Measurements from ENCODE around the gene VMP1. TPM values are rescaled to one million over a fixed set of nuclear protein-coding genes. Genes with fewer than 3 reads are reported as not detected.

Gene VMP1
- total RNA-seq, 4 donors from 2014 or later = 48.3 to 108 (median 72.4) TPM

GRCh38 chr17:59856859-59857794, 149.7 kb downstream of the VMP1 start:
- no peak overlapping the region for H3K27ac ChIP-seq
- no peak for TF ChIP-seq POLR2A (IDR thresholded peaks at IDR 0.05)
- TF ChIP-seq, protein P1, sequence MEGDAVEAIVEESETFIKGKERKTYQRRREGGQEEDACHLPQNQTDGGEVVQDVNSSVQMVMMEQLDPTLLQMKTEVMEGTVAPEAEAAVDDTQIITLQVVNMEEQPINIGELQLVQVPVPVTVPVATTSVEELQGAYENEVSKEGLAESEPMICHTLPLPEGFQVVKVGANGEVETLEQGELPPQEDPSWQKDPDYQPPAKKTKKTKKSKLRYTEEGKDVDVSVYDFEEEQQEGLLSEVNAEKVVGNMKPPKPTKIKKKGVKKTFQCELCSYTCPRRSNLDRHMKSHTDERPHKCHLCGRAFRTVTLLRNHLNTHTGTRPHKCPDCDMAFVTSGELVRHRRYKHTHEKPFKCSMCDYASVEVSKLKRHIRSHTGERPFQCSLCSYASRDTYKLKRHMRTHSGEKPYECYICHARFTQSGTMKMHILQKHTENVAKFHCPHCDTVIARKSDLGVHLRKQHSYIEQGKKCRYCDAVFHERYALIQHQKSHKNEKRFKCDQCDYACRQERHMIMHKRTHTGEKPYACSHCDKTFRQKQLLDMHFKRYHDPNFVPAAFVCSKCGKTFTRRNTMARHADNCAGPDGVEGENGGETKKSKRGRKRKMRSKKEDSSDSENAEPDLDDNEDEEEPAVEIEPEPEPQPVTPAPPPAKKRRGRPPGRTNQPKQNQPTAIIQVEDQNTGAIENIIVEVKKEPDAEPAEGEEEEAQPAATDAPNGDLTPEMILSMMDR (IDR thresholded peaks at IDR 0.05) = no peak
- no peaks in the 10 kb centered on the region for H3K9me3 ChIP-seq
- H3K36me3 ChIP-seq = peaks cover 13% of the 10 kb centered on the region
- H3K4me3 ChIP-seq = no peak overlapping the region
- no peaks in the 10 kb centered on the region for H3K27me3 ChIP-seq
- H3K4me1 ChIP-seq = peaks cover 25% of the 10 kb centered on the region
- 54% methylated on average over 3 of the region's 3 CpGs for WGBS
- no peak for DNase-seq (ENCODE audit: low spot score in 2 of 2)

GRCh38 chr17:59858167-59858816, 150.8 kb downstream of the VMP1 start:
- H3K27ac ChIP-seq = peak overlapping the region; percentile 44
- H3K27me3 ChIP-seq = no peaks in the 10 kb centered on the region
- TF ChIP-seq, protein P1 (IDR thresholded peaks at IDR 0.05) = no peak
- no peak for TF ChIP-seq EP300 (IDR thresholded peaks at IDR 0.05)
- no peak for TF ChIP-seq POLR2AphosphoS5 (IDR thresholded peaks at IDR 0.05)
- TF ChIP-seq POLR2A (IDR thresholded peaks at IDR 0.05) = no peak
- H3K4me3 ChIP-seq = no peak overlapping the region
- DNase-seq (ENCODE audit: low spot score in 2 of 2) = peak in 1 of 2 donors; percentile 6
- peaks cover 13% of the 10 kb centered on the region for H3K4me1 ChIP-seq
- no peaks in the 10 kb centered on the region for H3K9me3 ChIP-seq
- peaks cover 21% of the 10 kb centered on the region for H3K36me3 ChIP-seq
- WGBS = 56% methylated on average over 5 of the region's 5 CpGs

- H3K36me3 ChIP-seq = peaks cover 26% of the 10 kb centered on the region
- TF ChIP-seq, protein P1 (IDR thresholded peaks at IDR 0.05) = no peak
- TF ChIP-seq POLR2A (IDR thresholded peaks at IDR 0.05) (no peak), EP300 (IDR thresholded peaks at IDR 0.05) (no peak), POLR2AphosphoS5 (IDR thresholded peaks at IDR 0.05) (no peak)
- no peak overlapping the region for H3K4me3 ChIP-seq
- peak overlapping the region; percentile 44 for H3K27ac ChIP-seq
- 53% methylated on average over 3 of the region's 3 CpGs for WGBS
- no peaks in the 10 kb centered on the region for H3K27me3 ChIP-seq
- no peak for DNase-seq (ENCODE audit: low spot score in 2 of 2)
- peaks cover 7% of the 10 kb centered on the region for H3K4me1 ChIP-seq
- no peaks in the 10 kb centered on the region for H3K9me3 ChIP-seq
Observed at GRCh38 chr17:59858932-59859331, 151.5 kb downstream of the VMP1 start.

DNA sequence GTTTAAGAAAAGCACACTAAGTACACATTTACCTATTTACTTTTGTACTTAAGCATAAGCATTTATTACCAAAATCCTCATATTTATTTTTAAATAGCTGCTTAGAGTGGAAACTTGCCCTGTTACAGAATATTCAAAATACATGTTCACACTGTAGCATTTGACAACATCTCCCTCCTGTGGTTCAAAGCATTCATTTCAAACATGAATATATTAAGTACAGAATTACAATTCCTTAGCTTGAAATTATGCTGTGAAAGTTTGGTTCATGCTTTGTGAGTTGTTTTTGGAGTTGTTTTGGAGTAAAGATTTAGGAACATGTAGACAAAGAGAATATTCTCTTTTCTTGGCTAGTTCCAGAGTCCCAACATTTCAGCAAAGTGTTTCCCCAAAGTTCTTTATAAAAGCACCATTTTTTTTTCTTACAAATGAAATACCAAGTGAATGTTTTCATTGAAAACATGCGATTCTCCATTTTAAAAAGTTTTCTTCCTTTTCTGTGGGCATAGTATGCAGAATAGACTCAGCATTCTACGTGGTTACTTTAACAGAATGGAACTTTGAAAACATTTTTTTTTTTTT, 152.1 kb downstream of the VMP1 start:
- no peaks in the 10 kb centered on the region for H3K9me3 ChIP-seq
- no peak for DNase-seq (ENCODE audit: low spot score in 2 of 2)

More for the DNA sequence above, 152.1 kb downstream of the VMP1 start:
- H3K4me1 ChIP-seq = peaks cover 6% of the 10 kb centered on the region
- H3K4me3 ChIP-seq = no peak overlapping the region
- no peaks in the 10 kb centered on the region for H3K27me3 ChIP-seq
- peak overlapping the region; percentile 44 for H3K27ac ChIP-seq
- WGBS = 58% methylated on average over 2 of the region's 2 CpGs
- TF ChIP-seq POLR2A (IDR thresholded peaks at IDR 0.05) (no peak), EP300 (IDR thresholded peaks at IDR 0.05) (no peak), POLR2AphosphoS5 (IDR thresholded peaks at IDR 0.05) (no peak)
- TF ChIP-seq, protein P1 (IDR thresholded peaks at IDR 0.05) = peak; percentile 40 to 87
- peaks cover 27% of the 10 kb centered on the region for H3K36me3 ChIP-seq

All from suprapubic skin (tissue), 4 donors.